ENCODE measurements around the gene TMEM86A.
"Not testable (repeated sequence)": the region's sequence is repeated elsewhere in the genome, so short reads cannot be mapped to it uniquely, and the experiment has no call there.

Gene TMEM86A, protein sequence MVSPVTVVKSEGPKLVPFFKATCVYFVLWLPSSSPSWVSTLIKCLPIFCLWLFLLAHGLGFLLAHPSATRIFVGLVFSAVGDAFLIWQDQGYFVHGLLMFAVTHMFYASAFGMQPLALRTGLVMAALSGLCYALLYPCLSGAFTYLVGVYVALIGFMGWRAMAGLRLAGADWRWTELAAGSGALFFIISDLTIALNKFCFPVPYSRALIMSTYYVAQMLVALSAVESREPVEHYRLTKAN

DNA sequence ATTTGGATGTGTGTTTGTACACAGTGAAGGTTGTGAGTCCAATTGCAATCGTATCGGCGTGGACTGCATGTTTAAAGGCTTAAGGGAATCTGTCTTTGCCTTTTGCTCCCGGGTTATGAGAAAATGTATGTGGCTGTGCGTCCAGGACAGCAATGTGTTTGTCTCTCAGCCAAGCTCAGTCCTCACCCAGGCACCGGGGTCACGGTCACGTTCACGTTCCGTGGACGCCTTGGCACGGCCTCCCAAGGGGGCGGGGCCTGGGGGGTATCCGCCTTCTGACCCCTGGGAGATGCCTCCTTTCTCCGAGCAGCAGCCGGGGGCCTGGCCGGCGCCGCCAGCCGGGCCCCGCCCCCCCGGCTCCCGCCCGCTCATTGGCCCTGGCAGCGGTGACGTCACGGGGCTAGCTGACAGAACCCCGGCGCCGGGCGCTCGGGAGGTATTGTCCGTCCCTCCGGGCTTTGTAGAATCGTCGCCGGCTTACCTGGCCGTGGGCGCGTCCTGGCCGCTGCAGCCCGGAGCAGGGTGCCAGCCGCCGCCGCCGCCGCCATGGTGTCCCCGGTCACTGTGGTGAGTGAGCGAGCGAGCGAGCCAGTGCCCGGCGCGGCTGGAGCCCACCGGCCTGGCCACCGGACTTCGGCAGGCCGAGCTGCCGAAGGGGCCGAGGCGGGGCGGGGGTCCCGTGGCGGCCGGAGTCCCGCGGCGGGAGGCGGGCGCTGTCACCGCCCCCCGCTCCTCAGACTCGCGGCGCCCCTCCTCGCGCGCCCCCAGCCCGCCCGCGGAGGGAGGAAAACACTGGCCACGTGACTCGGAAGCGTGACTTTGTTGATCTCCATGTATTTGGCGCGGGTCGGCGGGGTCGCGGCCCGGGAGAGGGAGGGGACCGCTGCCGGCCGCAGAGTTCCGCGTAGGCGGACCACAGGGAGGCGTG lies at the start of gene TMEM86A:
TMEM86A (plus strand) TSS at position 439 of the 928 bp plus-strand sequence; CDS start at position 547, 108 bp downstream.
- no peak for DNase-seq (ENCODE audit: low read depth, low spot score)
- peak within 1 kb of the TSS; percentile 59 for H3K27ac ChIP-seq

DNA sequence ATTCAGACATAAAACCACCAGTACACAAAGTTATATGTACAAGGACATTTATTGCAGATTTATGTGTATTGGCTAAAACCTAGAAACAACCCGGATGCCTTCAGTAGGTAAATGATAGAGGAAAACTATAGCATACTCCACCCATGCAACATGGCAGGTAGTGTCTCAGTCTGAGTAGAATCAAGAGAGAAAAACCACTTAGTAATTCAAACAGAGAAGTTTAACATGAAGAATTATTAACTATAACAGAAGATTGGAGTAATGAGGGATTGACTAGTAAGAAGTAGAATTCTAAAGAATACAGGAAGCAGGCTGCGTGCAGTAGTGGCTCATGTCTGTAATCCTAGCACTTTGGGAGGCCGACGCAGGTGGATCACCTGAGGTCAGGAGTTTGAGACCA lies 48.2 kb upstream of the TMEM86A start:
- H3K27ac ChIP-seq, result no peak overlapping the region
- no peak for DNase-seq (ENCODE audit: low read depth, low spot score)

- no peak for DNase-seq (ENCODE audit: low read depth, low spot score)
- H3K27ac ChIP-seq, result no peak overlapping the region
These were observed 47.6 kb upstream of the TMEM86A start for GRCh38 chr11:18650859-18651557.

DNA sequence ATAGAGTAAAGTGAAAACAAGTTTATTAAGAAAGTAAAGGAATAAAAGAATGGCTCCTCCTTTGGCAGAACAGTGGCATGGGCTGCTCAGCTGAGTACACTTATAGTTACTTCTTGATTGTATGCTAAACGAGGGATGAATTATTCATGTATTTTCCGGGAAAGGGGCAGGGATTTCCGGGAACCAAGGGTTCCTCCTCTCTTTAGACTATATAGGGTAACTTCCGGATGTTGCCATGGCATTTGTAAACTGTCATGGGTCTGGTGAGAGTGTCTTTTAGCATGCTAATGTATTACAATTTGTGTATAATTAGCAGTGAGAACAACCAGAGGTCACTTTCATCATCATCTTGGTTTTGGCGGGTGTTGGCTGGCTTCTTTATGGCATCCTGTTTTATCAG lies 40.9 kb upstream of the TMEM86A start:
- DNase-seq (ENCODE audit: low read depth, low spot score), result no peak
- H3K27ac ChIP-seq, result no peak overlapping the region

DNA sequence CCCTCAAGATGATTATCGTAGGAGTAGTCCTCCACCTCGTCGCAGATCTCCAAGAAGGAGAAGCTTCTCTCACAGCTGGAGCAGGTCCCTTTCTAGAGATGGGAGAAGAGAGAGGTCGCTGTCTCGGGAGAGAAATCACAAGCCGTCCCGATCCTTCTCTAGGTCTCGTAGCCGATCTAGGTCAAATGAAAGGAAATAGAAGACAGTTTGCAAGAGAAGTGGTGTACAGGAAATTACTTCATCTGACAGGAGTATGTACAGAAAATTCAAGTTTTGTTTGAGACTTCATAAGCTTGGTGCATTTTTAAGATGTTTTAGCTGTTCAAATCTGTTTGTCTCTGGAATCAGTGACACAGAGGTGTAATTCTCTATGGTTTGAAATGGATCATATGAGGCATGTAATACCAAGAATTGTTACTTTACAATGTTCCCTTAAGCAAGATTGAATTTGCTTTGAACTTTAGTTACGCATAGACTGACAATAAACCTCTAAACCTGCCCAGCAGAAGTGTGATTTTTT lies 33.2 kb upstream of the TMEM86A start:
- H3K27ac ChIP-seq, result not testable (repeated sequence)

GRCh38 chr11:18668131-18668530 lies 30.4 kb upstream of the TMEM86A start:
- peak overlapping the region; percentile 89 for H3K27ac ChIP-seq
- no peak for DNase-seq (ENCODE audit: low read depth, low spot score)

More for the DNA sequence above, 33.2 kb upstream of the TMEM86A start:
- not testable (repeated sequence) for DNase-seq (ENCODE audit: low read depth, low spot score)

GRCh38 chr11:18669219-18669596 lies 29.4 kb upstream of the TMEM86A start:
- peak overlapping the region; percentile 89 for H3K27ac ChIP-seq
- no peak for DNase-seq (ENCODE audit: low read depth, low spot score)

- DNase-seq (ENCODE audit: low read depth, low spot score), result no peak
- H3K27ac ChIP-seq, result peak overlapping the region; percentile 89
These were observed 28.9 kb upstream of the TMEM86A start for GRCh38 chr11:18669711-18670110.

GRCh38 chr11:18671246-18671645 lies 27.3 kb upstream of the TMEM86A start:
- no peak for DNase-seq (ENCODE audit: low read depth, low spot score)
- H3K27ac ChIP-seq, result peak overlapping the region; percentile 89

GRCh38 chr11:18672209-18672608 lies 26.4 kb upstream of the TMEM86A start:
- not testable (repeated sequence) for DNase-seq (ENCODE audit: low read depth, low spot score)
- peak overlapping the region; percentile 89 for H3K27ac ChIP-seq

- DNase-seq (ENCODE audit: low read depth, low spot score), result peak; percentile 92
- H3K27ac ChIP-seq, result peak overlapping the region; percentile 96
These were observed 21.8 kb upstream of the TMEM86A start for GRCh38 chr11:18676803-18677202.

- no peak for DNase-seq (ENCODE audit: low read depth, low spot score)
- peak overlapping the region; percentile 96 for H3K27ac ChIP-seq
These were observed 21.0 kb upstream of the TMEM86A start for GRCh38 chr11:18677560-18677959.

DNA sequence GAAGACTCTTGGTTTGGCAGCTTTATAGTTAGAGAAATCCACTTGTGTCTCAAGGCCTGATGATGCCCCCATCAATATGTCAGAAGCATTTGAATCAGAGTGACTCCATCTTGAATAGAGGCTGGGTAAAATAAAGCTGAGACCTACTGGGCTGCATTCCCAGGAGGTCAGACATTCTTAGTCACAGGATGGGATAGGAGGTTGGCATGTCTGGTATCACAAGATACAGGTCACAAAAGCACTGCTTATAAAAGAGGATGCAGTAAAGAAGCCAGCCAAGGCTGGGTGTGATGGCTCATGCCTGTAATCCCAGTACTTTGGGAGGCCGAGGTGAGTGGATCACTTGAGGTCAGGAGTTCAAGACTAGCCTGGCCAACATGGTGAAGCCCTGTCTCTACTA lies 16.6 kb upstream of the TMEM86A start:
- DNase-seq (ENCODE audit: low read depth, low spot score), result peak; percentile 48
- peak overlapping the region; percentile 40 for H3K27ac ChIP-seq

- no peak for DNase-seq (ENCODE audit: low read depth, low spot score)
- H3K27ac ChIP-seq, result peak overlapping the region; percentile 40
These were observed 16.1 kb upstream of the TMEM86A start for GRCh38 chr11:18682466-18682865.

GRCh38 chr11:18684267-18684666 lies 14.3 kb upstream of the TMEM86A start:
- H3K27ac ChIP-seq, result no peak overlapping the region
- DNase-seq (ENCODE audit: low read depth, low spot score), result no peak

DNA sequence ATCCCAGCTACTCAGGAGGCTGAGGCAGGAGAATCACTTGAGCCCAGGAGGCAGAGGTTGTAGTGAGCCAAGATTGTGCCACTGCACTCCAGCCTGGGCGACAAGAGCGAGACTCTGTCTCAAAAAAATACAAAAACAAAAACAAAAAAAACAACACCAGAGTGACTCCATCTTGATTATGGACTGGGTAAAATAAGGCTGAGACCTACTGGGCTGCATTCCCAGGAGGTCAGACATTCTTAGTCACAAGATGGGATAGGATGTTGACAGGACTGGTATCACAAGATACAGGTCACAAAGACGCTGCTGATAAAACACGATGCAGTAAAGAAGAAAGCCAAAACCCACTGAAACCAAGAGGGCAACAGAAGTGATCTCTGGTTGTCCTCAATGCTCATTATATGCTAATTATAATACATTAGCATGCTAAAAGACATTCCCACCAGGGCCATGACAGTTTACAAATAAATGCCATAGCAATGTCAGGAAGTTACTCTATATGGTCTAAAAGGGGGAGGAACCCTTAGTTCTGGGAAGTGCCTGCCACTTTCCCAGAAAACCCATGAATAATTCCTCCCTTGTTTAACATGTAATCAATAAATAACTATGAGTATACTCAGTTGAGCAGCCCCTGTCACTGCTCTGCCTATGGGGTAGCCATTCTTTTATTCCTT lies 7.0 kb upstream of the TMEM86A start:
- not testable (repeated sequence) for H3K27ac ChIP-seq; DNase-seq (ENCODE audit: low read depth, low spot score)

DNA sequence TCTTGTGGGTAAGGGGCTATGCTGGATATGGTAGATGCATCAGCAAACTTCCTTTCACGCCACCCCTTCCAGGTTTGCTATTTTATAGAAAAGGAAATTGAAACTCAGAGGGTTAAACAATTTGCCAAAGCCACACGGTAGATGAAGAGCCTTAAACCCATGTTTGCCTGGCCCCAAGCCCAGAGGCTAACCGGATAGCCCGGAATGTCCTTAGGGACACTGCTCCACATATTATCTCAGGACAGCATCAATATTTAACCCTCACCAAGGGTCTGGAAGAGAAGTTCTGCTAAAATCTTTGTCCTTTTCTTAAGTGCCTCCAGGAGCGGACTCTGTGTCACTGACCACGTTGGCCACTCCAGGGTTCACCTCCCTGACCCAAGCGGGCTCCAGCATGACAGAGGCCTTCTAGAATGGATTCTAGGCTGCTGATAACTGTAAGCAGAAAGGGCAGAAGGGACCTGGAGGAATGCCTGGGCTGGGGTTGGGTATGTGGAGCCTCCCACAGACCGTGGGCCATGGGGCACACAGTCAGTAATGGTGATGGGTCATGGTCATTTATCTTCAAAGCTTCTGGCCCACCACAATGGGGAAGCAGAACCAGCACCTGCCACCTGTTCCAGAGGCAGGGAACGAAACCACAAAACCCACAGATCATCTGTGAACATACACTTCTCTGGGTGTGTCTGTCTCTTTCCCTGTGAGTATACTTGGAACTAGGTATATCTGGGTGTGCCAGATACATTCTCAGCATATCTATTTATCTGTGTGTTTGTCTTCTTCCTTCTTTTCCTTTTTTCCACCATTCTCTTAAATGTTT lies 5.4 kb upstream of the TMEM86A start:
- no peak for DNase-seq (ENCODE audit: low read depth, low spot score)
- H3K27ac ChIP-seq, result peak overlapping the region; percentile 29

GRCh38 chr11:18696638-18697225 lies 1.8 kb upstream of the TMEM86A start:
- peak overlapping the region; percentile 59 for H3K27ac ChIP-seq
- DNase-seq (ENCODE audit: low read depth, low spot score), result no peak

DNA sequence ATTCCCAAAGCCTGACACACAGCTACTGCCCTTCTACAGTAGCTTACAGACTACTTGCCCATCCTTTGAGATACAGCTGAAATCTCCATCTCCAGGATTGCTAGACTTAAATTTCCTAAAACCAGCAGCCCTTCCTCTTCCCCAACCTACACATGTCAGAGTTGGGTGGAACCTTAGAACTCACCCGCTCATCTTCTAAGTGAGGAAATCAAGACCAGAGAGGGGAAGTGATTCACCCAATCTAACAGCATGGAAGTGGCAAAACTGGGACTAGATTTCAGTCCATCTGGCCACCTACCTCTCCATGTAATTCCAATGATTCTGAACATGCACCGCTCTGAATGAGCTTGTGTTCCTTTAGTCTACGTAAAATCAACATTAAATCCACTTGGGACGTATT lies 1.0 kb upstream of the TMEM86A start:
- DNase-seq (ENCODE audit: low read depth, low spot score), result no peak
- peak overlapping the region; percentile 59 for H3K27ac ChIP-seq

Data from epithelial cell of prostate (primary cell).